Measurements from ENCODE around the gene FGF5. TPM values are rescaled to one million over a fixed set of nuclear protein-coding genes. Genes with fewer than 3 reads are reported as not detected.

Gene FGF5
- total and polyA plus RNA-seq, 10 of the 15 experiments (the other 5 are each of a cell fraction or from before 2014, with no cell fraction given): 0.87 to 7.4 (median 1.6) TPM

- TF ChIP-seq ZBED1 (IDR thresholded peaks at IDR 0.05; ENCODE audit: borderline replicate concordance): peak; percentile 48; the same call in 1 of the 2 replicates
- TF ChIP-seq IRF4 (IDR thresholded peaks at IDR 0.05; ENCODE audit: low read depth, low read length): peak; percentile 61; the same call in 1 of the 2 replicates
- TF ChIP-seq MTA2 (IDR thresholded peaks at IDR 0.05; ENCODE audit: low read depth): peak; percentile 98
- no peak for TF ChIP-seq YBX1 (IDR thresholded peaks at IDR 0.05)
These were observed 36.9 kb upstream of the FGF5 start (continued) for GRCh38 chr4:80229590-80229989.

DNA sequence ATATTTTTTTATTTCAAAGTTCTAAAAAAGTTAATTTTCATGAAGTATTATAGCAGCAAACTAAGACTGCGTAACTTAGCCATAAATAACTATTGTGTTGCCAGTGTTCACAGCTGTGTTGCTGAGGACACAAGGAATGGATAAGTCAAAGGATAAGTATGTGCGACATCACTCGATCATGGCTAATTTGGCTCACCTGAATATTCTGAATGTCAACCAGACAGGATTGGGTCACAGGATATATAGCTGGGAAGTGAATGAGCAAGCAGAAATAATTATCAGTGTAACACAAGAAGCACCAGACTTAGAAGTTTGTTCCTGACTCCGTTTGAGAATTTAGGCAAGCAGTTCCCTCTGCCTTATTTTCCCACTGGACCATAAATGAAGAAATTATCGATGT is 35.3 kb upstream of the FGF5 start:
- Histone ChIP-seq H3K4me3 (no peak overlapping the region), H3K79me2 (ENCODE audit: control insufficient read depth, insufficient read depth, low read length) (no peaks in the 10 kb centered on the region), H2AFZ (ENCODE audit: control insufficient read depth, low read depth, low read length) (no peak overlapping the region), H3K4me2 (ENCODE audit: control insufficient read depth, insufficient read depth) (no peak overlapping the region), H3K27ac (ENCODE audit: control insufficient read depth, insufficient read depth) (no peak overlapping the region), H3K4me1 (ENCODE audit: control insufficient read depth, insufficient read depth, low read length) (peaks cover 23% of the 10 kb centered on the region), H3K27me3 (replicated peaks in 1 of 2; ENCODE audit: control insufficient read depth in 2 of 2, insufficient read depth in 2 of 2, low read length in 1 of 2) (no peaks in the 10 kb centered on the region), H3K9me3 (replicated peaks; ENCODE audit: control insufficient read depth, insufficient read depth, low read length) (no peaks in the 10 kb centered on the region; the same call in 2 of the 3 replicates), H3K36me3 (ENCODE audit: control insufficient read depth in 2 of 2, insufficient read depth in 2 of 2, low read length in 1 of 2) (no peaks in the 10 kb centered on the region), H3K9ac (ENCODE audit: control insufficient read depth, insufficient read depth, low read length) (no peak overlapping the region), H4K20me1 (ENCODE audit: control insufficient read depth, insufficient read depth) (no peaks in the 10 kb centered on the region)
- DNase-seq (ENCODE audit: low read depth, low spot score) (no peak), ATAC-seq (no peak), FAIRE-seq (no peak)
- ChIA-PET RAD21 (ENCODE audit: unreplicated experiment) (interaction anchor here (0.9 to 5.4 kb wide), 5 partner anchors 10 to 808 kb away, joined by 3 to 28 read pairs (median 3); no protein-coding TSS in a partner anchor), CTCF (interaction anchor here (0.6 to 1.8 kb wide), 3 partner anchors 10 to 104 kb away, joined by 3 to 7 read pairs (median 3); partner anchors contain the start of gene CFAP299), SMC1A (ENCODE audit: uncharacterized antibody, unreplicated experiment) (interaction anchor here (0.6 to 6.1 kb wide), 6 partner anchors 10 to 34 kb away, joined by 4 to 51 read pairs (median 8); no protein-coding TSS in a partner anchor), POLR2A (interaction anchor here (0.8 to 1.1 kb wide), 2 partner anchors 17 to 23 kb away, joined by 3 to 9 read pairs; no protein-coding TSS in a partner anchor)
- intact Hi-C loops (cut with micrococcal nuclease; ENCODE audit: unreplicated experiment) (no loop called here), in situ Hi-C loops (cut with MboI) (no loop called here)
- WGBS (ENCODE audit: insufficient coverage, insufficient replicate concordance, low lambda C conversion rate, missing lambda C conversion rate): 84% methylated on average over 5 of the region's 5 CpGs
- TF ChIP-seq ZBTB11 (CRISPR knock-in tag; IDR thresholded peaks at IDR 0.05) (no peak), TAF1 (IDR thresholded peaks at IDR 0.05; ENCODE audit: borderline replicate concordance, low read depth, low read length) (no peak), NFXL1 (IDR thresholded peaks at IDR 0.05; ENCODE audit: borderline replicate concordance) (no peak), NFYB (IDR thresholded peaks at IDR 0.05; ENCODE audit: insufficient read depth, low read depth, low read length) (no peak), HCFC1 (IDR thresholded peaks at IDR 0.05; ENCODE audit: low read length) (no peak), ATF2 (IDR thresholded peaks at IDR 0.05; ENCODE audit: low read length) (no peak), HDAC2 (IDR thresholded peaks at IDR 0.05) (no peak), CEBPB (IDR thresholded peaks at IDR 0.05; ENCODE audit: borderline replicate concordance in 1 of 2, low read depth in 2 of 2, low read length in 2 of 2) (no peak), ZBED1 (IDR thresholded peaks at IDR 0.05; ENCODE audit: borderline replicate concordance) (no peak), RELA (IDR thresholded peaks at IDR 0.05; ENCODE audit: borderline replicate concordance, partially characterized antibody) (no peak), SMAD5 (IDR thresholded peaks at IDR 0.05; ENCODE audit: low read depth) (no peak), ZZZ3 (IDR thresholded peaks at IDR 0.05; ENCODE audit: control insufficient read depth, insufficient read length, low read depth) (no peak), BMI1 (IDR thresholded peaks at IDR 0.05; ENCODE audit: borderline replicate concordance) (no peak)
- BruUV-seq (replicated peaks): no TSS peak
